ENCODE results near the gene HCAR2.

DNA sequence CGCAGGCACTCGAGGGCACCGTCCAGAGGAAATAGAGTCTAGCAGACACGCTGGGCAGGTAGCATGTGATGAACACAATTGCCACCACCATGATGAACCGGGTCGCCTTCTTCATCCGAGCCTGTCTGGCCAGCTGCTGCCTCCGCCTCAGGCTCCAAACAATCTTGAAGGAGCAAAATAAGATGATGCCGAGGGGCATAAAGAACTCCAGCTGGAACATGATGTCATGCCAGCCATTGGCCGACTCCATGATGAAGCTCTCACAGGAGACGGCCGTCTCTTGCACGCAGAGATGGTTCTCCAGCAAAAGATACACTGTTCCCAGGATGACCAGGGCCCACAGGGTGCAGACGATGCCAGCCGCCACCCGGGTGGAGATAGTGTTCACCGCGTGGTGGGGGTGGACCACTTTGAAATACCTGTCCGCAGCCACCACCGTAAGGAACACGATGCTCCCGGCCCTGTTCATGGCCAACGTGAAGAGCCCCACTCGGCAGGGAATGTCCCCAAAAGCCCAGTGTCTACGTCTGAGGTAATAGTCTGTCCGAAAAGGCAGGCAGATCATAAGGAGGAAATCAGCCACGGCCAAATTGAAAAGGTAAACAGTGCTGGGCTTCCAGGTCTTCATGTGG, 26.5 kb upstream of the HCAR2 start:
- no peak for TF ChIP-seq EZH2 (IDR thresholded peaks at IDR 0.05; ENCODE audit: borderline replicate concordance)
- TF ChIP-seq, protein P1, sequence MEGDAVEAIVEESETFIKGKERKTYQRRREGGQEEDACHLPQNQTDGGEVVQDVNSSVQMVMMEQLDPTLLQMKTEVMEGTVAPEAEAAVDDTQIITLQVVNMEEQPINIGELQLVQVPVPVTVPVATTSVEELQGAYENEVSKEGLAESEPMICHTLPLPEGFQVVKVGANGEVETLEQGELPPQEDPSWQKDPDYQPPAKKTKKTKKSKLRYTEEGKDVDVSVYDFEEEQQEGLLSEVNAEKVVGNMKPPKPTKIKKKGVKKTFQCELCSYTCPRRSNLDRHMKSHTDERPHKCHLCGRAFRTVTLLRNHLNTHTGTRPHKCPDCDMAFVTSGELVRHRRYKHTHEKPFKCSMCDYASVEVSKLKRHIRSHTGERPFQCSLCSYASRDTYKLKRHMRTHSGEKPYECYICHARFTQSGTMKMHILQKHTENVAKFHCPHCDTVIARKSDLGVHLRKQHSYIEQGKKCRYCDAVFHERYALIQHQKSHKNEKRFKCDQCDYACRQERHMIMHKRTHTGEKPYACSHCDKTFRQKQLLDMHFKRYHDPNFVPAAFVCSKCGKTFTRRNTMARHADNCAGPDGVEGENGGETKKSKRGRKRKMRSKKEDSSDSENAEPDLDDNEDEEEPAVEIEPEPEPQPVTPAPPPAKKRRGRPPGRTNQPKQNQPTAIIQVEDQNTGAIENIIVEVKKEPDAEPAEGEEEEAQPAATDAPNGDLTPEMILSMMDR (IDR thresholded peaks at IDR 0.05; ENCODE audit: poor library complexity): no peak
- TF ChIP-seq EZH2phosphoT487 (IDR thresholded peaks at IDR 0.05; ENCODE audit: low read depth, severe bottlenecking, unreplicated experiment): no peak
